Neural progenitor cell (in vitro differentiated cells): Measurements from ENCODE around the gene GPX7.

ENCODE experiments used
- CTCF ChIP-seq: fragments of 200-600 bp; sonication (generic); IDR thresholded peaks from 2 replicates; pipeline ENCODE4 v1.5.1; 2017; ENCODE audit warnings: antibody characterized with exemption, mild to moderate bottlenecking
- EZH2 ChIP-seq: fragments of 200-600 bp; sonication (generic); IDR thresholded peaks from 2 replicates; pipeline ENCODE4 v1.6.1; 2017; ENCODE audit warnings: antibody characterized with exemption, mild to moderate bottlenecking, moderate library complexity

- TF ChIP-seq CTCF: no peak
- no peak for TF ChIP-seq EZH2
These were observed 43.2 kb upstream of the GPX7 start for GRCh38 chr1:52558941-52559340.
